Measurements from ENCODE around the gene WASHC3.
"Not testable (repeated sequence)": the region's sequence is repeated elsewhere in the genome, so short reads cannot be mapped to it uniquely, and the experiment has no call there.

WASHC3 gene

GRCh38 chr12:102050660-102051430, 10.9 kb downstream of the WASHC3 start:
- DNase-seq = no peak

- no peak for DNase-seq
Measured at GRCh38 chr12:102043928-102044327, 17.9 kb downstream of the WASHC3 start.

GRCh38 chr12:102033991-102034745, 27.6 kb downstream of the WASHC3 start:
- DNase-seq = no peak

GRCh38 chr12:102031852-102032251, 29.9 kb downstream of the WASHC3 start:
- DNase-seq = no peak

GRCh38 chr12:102029141-102029540, 32.6 kb downstream of the WASHC3 start:
- no peak for DNase-seq

GRCh38 chr12:102026728-102027127, 35.1 kb downstream of the WASHC3 start:
- no peak for DNase-seq

- no peak for DNase-seq
Measured at GRCh38 chr12:102024765-102025164, 37.0 kb downstream of the WASHC3 start.

GRCh38 chr12:102023343-102023930, 38.4 kb downstream of the WASHC3 start:
- no peak for DNase-seq

GRCh38 chr12:102022286-102022685, 39.5 kb downstream of the WASHC3 start:
- DNase-seq = no peak

GRCh38 chr12:102021540-102022246, 40.1 kb downstream of the WASHC3 start:
- DNase-seq = no peak

- not testable (repeated sequence) for DNase-seq
Measured at GRCh38 chr12:102018607-102019006, 43.2 kb downstream of the WASHC3 start.

- DNase-seq = no peak
Measured at GRCh38 chr12:102016472-102016871, 45.3 kb downstream of the WASHC3 start.

GRCh38 chr12:102010265-102010994, 51.4 kb downstream of the WASHC3 start:
- DNase-seq = peak; percentile 46

GRCh38 chr12:102009796-102010195, 52.0 kb downstream of the WASHC3 start:
- DNase-seq = no peak

GRCh38 chr12:102008615-102009126, 53.1 kb downstream of the WASHC3 start:
- no peak for DNase-seq

GRCh38 chr12:102005256-102005655, 56.5 kb downstream of the WASHC3 start:
- DNase-seq = no peak

GRCh38 chr12:101997102-101997501, 64.7 kb downstream of the WASHC3 start:
- DNase-seq = no peak

GRCh38 chr12:101995684-101996083, 66.1 kb downstream of the WASHC3 start:
- no peak for DNase-seq

- no peak for DNase-seq
Measured at GRCh38 chr12:101992091-101992490, 69.7 kb downstream of the WASHC3 start.

GRCh38 chr12:101982307-101982706, 79.5 kb downstream of the WASHC3 start:
- no peak for DNase-seq

GRCh38 chr12:101981868-101982267, 79.9 kb downstream of the WASHC3 start:
- DNase-seq = no peak

- DNase-seq = no peak
Measured at GRCh38 chr12:101968770-101969169, 93.0 kb downstream of the WASHC3 start.

Measured in CD4-positive, alpha-beta T cell treated with Interferon gamma for 1 hour (primary cell).